HG03460 (cell line): ENCODE measurements around the gene TAS2R43.
"Not testable (repeated sequence)": the region's sequence is repeated elsewhere in the genome, so short reads cannot be mapped to it uniquely, and the experiment has no call there.

ENCODE experiments used
- ATAC-seq: cut with Tn5 transposase; IDR thresholded peaks from one replicate; pipeline ENCODE4 v1.9.1; 2021; ENCODE audit not compliant: unreplicated experiment

TAS2R43 gene

DNA sequence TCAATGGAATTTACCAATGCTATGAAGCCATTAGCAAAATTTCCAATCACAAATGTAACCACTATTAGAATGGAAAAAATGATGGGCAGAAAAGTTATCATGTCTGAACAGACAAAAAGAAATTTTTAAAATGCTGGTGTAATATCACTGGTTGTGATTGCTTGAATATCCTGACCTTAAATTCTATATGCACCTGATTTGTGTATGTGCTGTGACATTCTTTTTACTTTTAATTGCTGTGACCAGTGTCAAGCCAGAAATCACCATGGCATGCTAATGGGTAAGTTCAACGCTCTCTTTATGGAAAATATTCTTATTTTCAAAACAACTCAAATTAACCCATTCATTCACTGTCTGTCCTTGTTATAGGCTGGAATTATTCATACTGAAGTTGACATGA, 29.9 kb downstream of the TAS2R43 start, which contains the start of gene TAS2R46:
Gene TAS2R46, minus strand, starts transcription at position 101 of the 400 bp plus-strand sequence. Its CDS starts 0 bp downstream, at position 101.
- ATAC-seq, result not testable (repeated sequence)

- ATAC-seq, result no peak
Measured at GRCh38 chr12:11059784-11060183, 32.3 kb downstream of the TAS2R43 start.

GRCh38 chr12:11059041-11059440, 33.1 kb downstream of the TAS2R43 start:
- no peak for ATAC-seq

GRCh38 chr12:11055306-11055705, 36.8 kb downstream of the TAS2R43 start:
- ATAC-seq, result no peak

GRCh38 chr12:11049806-11050531, 42.1 kb downstream of the TAS2R43 start:
- ATAC-seq, result not testable (repeated sequence)

GRCh38 chr12:11041366-11041765, 50.7 kb downstream of the TAS2R43 start:
- not testable (repeated sequence) for ATAC-seq
